Stomach (tissue), 4 donors: ENCODE results near the gene TSPAN8.
"Not testable (repeated sequence)": the region's sequence is repeated elsewhere in the genome, so short reads cannot be mapped to it uniquely, and the experiment has no call there.

ENCODE experiments used
- CTCF ChIP-seq, 7 experiments: fragments of 450-650 bp in 4 of 7; fragments of 200-600 bp in 3 of 7; sonication (generic) in 3 of 7; IDR thresholded peaks; one replicate each; pipeline ENCODE4 v1.5.1; 2016 to 2019; ENCODE audit warnings: antibody characterized with exemption in 7 of 7, control low read depth in 2 of 7, mild to moderate bottlenecking in 1 of 7
- EP300 ChIP-seq: sonication (generic); formaldehyde crosslinking; IDR thresholded peaks from one replicate; pipeline ENCODE4 v1.6.1; 2017; ENCODE audit warnings: antibody characterized with exemption
- POLR2A ChIP-seq, 4 donors: fragments of 450-650 bp; IDR thresholded peaks; one replicate each; pipeline ENCODE4 v1.6.1; 2016; ENCODE audit warnings: antibody characterized with exemption in 4 of 4, control low read depth in 2 of 4, mild to moderate bottlenecking in 1 of 4, moderate library complexity in 1 of 4
- POLR2AphosphoS5 ChIP-seq, 3 donors: sonication (generic); formaldehyde crosslinking; IDR thresholded peaks; one replicate each; pipeline ENCODE4 v1.6.1; 2016; ENCODE audit warnings: antibody characterized with exemption in 3 of 3

GRCh38 chr12:71113148-71113547 is 44.7 kb downstream of the TSPAN8 start:
- not testable (repeated sequence) for TF ChIP-seq CTCF (IDR thresholded peaks at IDR 0.05); POLR2A (IDR thresholded peaks at IDR 0.05); POLR2AphosphoS5 (IDR thresholded peaks at IDR 0.05); EP300
